Nephron (organoid): Measurements from ENCODE around the gene NTM.

ENCODE experiments used
- H3K27ac Mint-ChIP-seq, 3 experiments: 2 replicates each; pipeline ENCODE4 v1.8.0; 2020; ENCODE audit warnings: mixed read lengths in 3 of 3, mild to moderate bottlenecking in 2 of 3, moderate library complexity in 1 of 3
- H3K27me3 Mint-ChIP-seq: 2 replicates; pipeline ENCODE4 v1.8.0; 2021; ENCODE audit warnings: low read depth, mild to moderate bottlenecking, moderate library complexity, mixed read lengths
- H3K36me3 Mint-ChIP-seq: 2 replicates; pipeline ENCODE4 v1.8.0; 2020; ENCODE audit warnings: low read depth, mixed read lengths
- H3K4me1 Mint-ChIP-seq: 2 replicates; pipeline ENCODE4 v1.8.0; 2020; ENCODE audit warnings: mixed read lengths
- H3K4me3 Mint-ChIP-seq, 3 experiments: 2 replicates each; pipeline ENCODE4 v1.8.0; 2020; ENCODE audit warnings: mild to moderate bottlenecking in 3 of 3, mixed read lengths in 3 of 3, moderate library complexity in 2 of 3
- H3K9me3 Mint-ChIP-seq: 2 replicates; pipeline ENCODE4 v1.8.0; 2020; ENCODE audit warnings: mixed read lengths
- CTCF ChIP-seq, 3 experiments: fragments of 200-600 bp; sonication (generic); IDR thresholded peaks; one replicate each; pipeline ENCODE4 v1.5.0; 2021; ENCODE audit warnings: antibody characterized with exemption in 3 of 3; ENCODE audit not compliant: unreplicated experiment in 3 of 3

The NTM gene

GRCh38 chr11:131389582-131389981 lies 19.2 kb downstream of the NTM start:
- H3K4me1 Mint-ChIP-seq, result no peaks in the 10 kb centered on the region
- peaks cover 21% of the 10 kb centered on the region for H3K27me3 Mint-ChIP-seq
- H3K9me3 Mint-ChIP-seq, result no peaks in the 10 kb centered on the region
- no peak for TF ChIP-seq CTCF (IDR thresholded peaks at IDR 0.05; ENCODE audit: unreplicated experiment in 3 of 3)
- H3K4me3 Mint-ChIP-seq, result no peak overlapping the region
- no peak overlapping the region for H3K27ac Mint-ChIP-seq
- no peaks in the 10 kb centered on the region for H3K36me3 Mint-ChIP-seq

- Mint-ChIP-seq H3K4me1 (no peaks in the 10 kb centered on the region), H3K9me3 (no peaks in the 10 kb centered on the region), H3K27me3 (peaks cover 29% of the 10 kb centered on the region), H3K27ac (no peak overlapping the region), H3K4me3 (no peak overlapping the region), H3K36me3 (no peaks in the 10 kb centered on the region)
- TF ChIP-seq CTCF (IDR thresholded peaks at IDR 0.05; ENCODE audit: unreplicated experiment in 3 of 3), result no peak
Measured at GRCh38 chr11:131391176-131391575, 20.8 kb downstream of the NTM start.

DNA sequence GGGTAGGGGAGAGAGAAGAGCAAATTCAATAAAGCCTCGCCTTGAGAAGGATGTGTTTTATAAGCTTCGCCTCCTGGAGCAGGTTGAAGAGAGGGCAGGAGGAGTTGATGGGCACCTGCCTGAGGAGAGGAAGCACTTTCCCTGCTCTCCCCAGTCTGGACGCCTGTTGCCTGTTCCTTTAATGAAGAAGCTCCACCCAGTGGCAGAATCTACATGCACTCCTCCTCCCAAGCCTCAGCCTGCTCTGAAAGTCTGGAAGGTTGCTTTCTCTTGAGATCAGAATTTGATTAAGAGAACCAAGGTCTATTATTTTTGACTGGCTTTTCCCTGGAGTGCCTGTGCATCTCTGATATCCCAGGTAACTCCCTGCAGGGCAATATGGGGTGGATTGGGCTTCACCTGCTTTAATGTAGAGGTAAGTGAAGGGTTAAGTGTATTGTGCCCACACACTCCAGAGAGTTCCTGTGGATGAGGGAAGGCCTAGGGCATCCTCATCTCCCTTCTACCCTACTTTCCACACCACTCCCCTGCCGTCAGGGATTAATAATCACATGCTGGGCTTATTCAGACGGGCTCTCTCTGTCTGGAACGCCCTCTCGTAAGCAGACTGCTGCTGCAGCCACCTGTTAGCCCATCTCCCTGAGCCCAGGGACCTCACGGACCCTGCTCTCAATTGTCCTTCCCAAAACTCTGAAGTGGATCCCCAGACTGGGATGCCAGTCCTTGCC lies 22.3 kb downstream of the NTM start:
- Mint-ChIP-seq H3K4me3 (no peak overlapping the region), H3K27me3 (peaks cover 33% of the 10 kb centered on the region), H3K36me3 (no peaks in the 10 kb centered on the region), H3K9me3 (no peaks in the 10 kb centered on the region), H3K4me1 (no peaks in the 10 kb centered on the region), H3K27ac (no peak overlapping the region)
- TF ChIP-seq CTCF (IDR thresholded peaks at IDR 0.05; ENCODE audit: unreplicated experiment in 3 of 3), result peak in 1 of 3 experiments; percentile 16

- Mint-ChIP-seq H3K27me3 (peaks cover 33% of the 10 kb centered on the region), H3K36me3 (no peaks in the 10 kb centered on the region)
- TF ChIP-seq CTCF (IDR thresholded peaks at IDR 0.05; ENCODE audit: unreplicated experiment in 3 of 3), result no peak
Measured at GRCh38 chr11:131393691-131394090, 23.3 kb downstream of the NTM start.

DNA sequence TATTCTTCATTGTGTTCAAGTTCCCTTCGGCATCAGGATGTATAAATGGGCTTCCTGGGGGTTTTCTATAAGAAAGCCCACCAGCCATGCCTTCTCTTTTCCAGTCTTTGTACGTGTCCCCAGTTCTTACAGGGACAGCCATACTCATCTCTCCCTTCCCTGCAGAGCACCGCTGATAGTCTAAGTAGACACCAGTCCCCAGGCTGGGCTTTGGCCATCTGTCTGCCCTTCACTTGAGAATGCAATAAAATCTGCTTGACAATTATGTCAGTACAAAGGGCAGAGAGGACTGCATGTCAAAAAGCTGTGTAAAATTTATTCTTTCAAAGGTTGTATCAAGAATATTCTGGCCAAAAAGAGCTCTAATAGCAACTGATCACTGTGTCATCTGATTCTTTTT lies 27.3 kb downstream of the NTM start:
- no peak for TF ChIP-seq CTCF (IDR thresholded peaks at IDR 0.05; ENCODE audit: unreplicated experiment in 3 of 3)
- Mint-ChIP-seq H3K27ac (no peak overlapping the region), H3K36me3 (no peaks in the 10 kb centered on the region), H3K9me3 (no peaks in the 10 kb centered on the region), H3K27me3 (peaks cover 23% of the 10 kb centered on the region), H3K4me1 (no peaks in the 10 kb centered on the region), H3K4me3 (no peak overlapping the region)

More at GRCh38 chr11:131393691-131394090, 23.3 kb downstream of the NTM start:
- Mint-ChIP-seq H3K4me1 (no peaks in the 10 kb centered on the region), H3K9me3 (no peaks in the 10 kb centered on the region), H3K4me3 (no peak overlapping the region), H3K27ac (no peak overlapping the region)

DNA sequence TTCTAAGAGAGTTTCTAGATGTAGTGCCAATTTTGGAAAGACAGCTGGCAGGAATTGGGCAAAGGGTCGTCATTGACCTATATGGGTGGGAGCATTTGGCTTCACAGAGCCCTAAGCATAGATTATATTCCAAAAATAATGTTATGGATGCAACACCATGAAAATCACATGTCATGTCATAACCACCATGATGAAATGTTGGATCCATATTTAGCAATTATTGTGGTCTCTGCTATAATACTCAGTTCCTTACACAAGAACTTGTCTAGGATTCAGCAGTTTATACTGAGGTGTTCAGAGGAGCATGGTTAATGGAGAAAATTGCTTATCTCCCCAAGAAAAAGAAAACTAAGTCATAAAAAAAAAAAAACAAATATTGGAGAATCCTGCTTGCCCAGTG lies 31.6 kb downstream of the NTM start:
- H3K27ac Mint-ChIP-seq, result no peak overlapping the region

More for the DNA sequence above, 31.6 kb downstream of the NTM start:
- no peak for TF ChIP-seq CTCF (IDR thresholded peaks at IDR 0.05; ENCODE audit: unreplicated experiment in 3 of 3)
- H3K36me3 Mint-ChIP-seq, result no peaks in the 10 kb centered on the region
- H3K4me1 Mint-ChIP-seq, result no peaks in the 10 kb centered on the region
- H3K9me3 Mint-ChIP-seq, result no peaks in the 10 kb centered on the region
- no peak overlapping the region for H3K4me3 Mint-ChIP-seq
- H3K27me3 Mint-ChIP-seq, result peaks cover 5% of the 10 kb centered on the region
